Stimulated activated CD4-positive, alpha-beta T cell treated with anti-CD3 and anti-CD28 coated beads, Interleukin-12 subunit alpha, Interleukin-12 subunit beta, amount 100 ng/mL, for 24 hours (primary cell): ENCODE data around the gene NFKB2.
A peak's percentile ranks its signal among the peaks of the same experiment; 100 is the strongest.

Experiments used
- DNase-seq, 2 experiments: peaks; one replicate each; pipeline ENCODE4 v3.0.0-alpha.2; 2020; ENCODE audit warnings: low read depth in 2 of 2

The NFKB2 gene

DNA sequence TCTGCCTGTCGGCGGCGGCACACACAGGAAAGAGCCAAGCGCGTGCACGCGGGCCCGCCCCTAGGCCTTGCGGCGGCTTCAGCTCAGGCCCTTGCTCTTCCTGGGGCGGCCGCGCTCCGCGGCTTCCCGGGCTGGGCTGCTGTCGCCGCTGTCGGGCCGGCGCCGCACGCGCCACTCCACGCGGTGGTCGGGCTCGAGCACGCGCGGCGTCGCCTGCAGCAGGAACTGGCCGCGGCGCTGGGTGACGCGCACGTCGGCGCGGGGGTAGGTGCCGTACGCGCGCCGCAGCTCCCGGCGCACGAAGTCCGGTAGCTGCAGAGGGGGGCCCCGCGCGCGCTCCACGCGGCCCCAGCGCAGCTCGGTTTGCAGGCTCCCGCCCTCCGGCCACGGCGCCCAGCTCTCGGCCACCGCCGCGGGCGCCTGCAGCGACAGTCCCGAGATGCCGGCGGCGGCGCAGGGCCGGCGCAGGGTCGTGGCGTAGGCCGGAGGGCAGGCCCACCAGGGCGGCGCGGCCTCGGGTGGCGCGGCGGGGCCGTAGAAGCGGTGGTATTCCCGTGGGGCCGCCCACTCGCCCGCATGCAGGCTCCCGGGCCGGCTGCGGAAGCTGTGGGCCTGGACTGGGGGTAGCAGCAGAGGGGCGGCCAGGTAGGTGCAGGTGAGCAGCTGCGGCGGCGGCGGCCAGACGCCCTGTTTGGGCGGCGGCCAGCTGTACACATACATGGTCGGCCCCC, 55.0 kb downstream of the NFKB2 start:
- DNase-seq = peak; percentile 68 to 69

GRCh38 chr10:102451105-102451969, 55.8 kb downstream of the NFKB2 start, which contains the start of gene C10orf95:
Gene C10orf95, minus strand, starts transcription at chr10:102451543. Its CDS starts 450 bp downstream, at chr10:102451093.
- DNase-seq = no peak
